Measurements from ENCODE around the gene CSF3R.

GRCh38 chr1:36447450-36447849, 35.3 kb downstream of the CSF3R start:
- TF ChIP-seq CTCF (conservative IDR thresholded peaks at IDR 0.05; ENCODE audit: low read length) (no peak), EZH2phosphoT487 (IDR thresholded peaks at IDR 0.05; ENCODE audit: borderline replicate concordance, low read depth, low read length) (no peak)

Measured in OCI-LY7 (cell line).